Activated CD8-positive, alpha-beta memory T cell treated with anti-CD3 and anti-CD28 coated beads for 1 hour (primary cell): ENCODE measurements around the gene RIMBP3B.
"Not testable (repeated sequence)": the region's sequence is repeated elsewhere in the genome, so short reads cannot be mapped to it uniquely, and the experiment has no call there.

Experiments used
- DNase-seq, 2 donors: peaks; one replicate each; pipeline ENCODE4 v3.0.0-alpha.2; 2020; ENCODE audit warnings: low read depth in 1 of 2; ENCODE audit errors: extremely low read depth in 1 of 2

Gene RIMBP3B

GRCh38 chr22:21383701-21384467 is at the start of gene RIMBP3B:
RIMBP3B (plus strand) TSS chr22:21383751; CDS start chr22:21383859, 108 bp downstream.
- not testable (repeated sequence) for DNase-seq

GRCh38 chr22:21357527-21357926 is 26.0 kb upstream of the RIMBP3B start:
- not testable (repeated sequence) for DNase-seq

- not testable (repeated sequence) for DNase-seq
Observed at GRCh38 chr22:21360525-21360924, 23.0 kb upstream of the RIMBP3B start.

GRCh38 chr22:21362473-21362872 is 21.1 kb upstream of the RIMBP3B start:
- DNase-seq, result not testable (repeated sequence)

- not testable (repeated sequence) for DNase-seq
Observed at GRCh38 chr22:21363061-21363460, 20.5 kb upstream of the RIMBP3B start.

- DNase-seq, result not testable (repeated sequence)
Observed at GRCh38 chr22:21363803-21364202, 19.7 kb upstream of the RIMBP3B start.

GRCh38 chr22:21364362-21364761 is 19.2 kb upstream of the RIMBP3B start:
- DNase-seq, result not testable (repeated sequence)

- DNase-seq, result not testable (repeated sequence)
Observed at GRCh38 chr22:21365337-21365736, 18.2 kb upstream of the RIMBP3B start.

GRCh38 chr22:21368603-21369310 is 14.8 kb upstream of the RIMBP3B start:
- DNase-seq, result not testable (repeated sequence)

GRCh38 chr22:21375880-21376279 is 7.7 kb upstream of the RIMBP3B start:
- not testable (repeated sequence) for DNase-seq

- not testable (repeated sequence) for DNase-seq
Observed at GRCh38 chr22:21384468-21385357, 1.2 kb downstream of the RIMBP3B start.

- not testable (repeated sequence) for DNase-seq
Observed at GRCh38 chr22:21389480-21389879, 5.9 kb downstream of the RIMBP3B start.

- not testable (repeated sequence) for DNase-seq
Observed at GRCh38 chr22:21390013-21390412, 6.5 kb downstream of the RIMBP3B start.

GRCh38 chr22:21394613-21395012 is 11.1 kb downstream of the RIMBP3B start:
- not testable (repeated sequence) for DNase-seq

GRCh38 chr22:21401197-21401969 is 17.8 kb downstream of the RIMBP3B start:
- DNase-seq, result not testable (repeated sequence)

GRCh38 chr22:21402763-21403314 is 19.3 kb downstream of the RIMBP3B start:
- DNase-seq, result not testable (repeated sequence)

- DNase-seq, result not testable (repeated sequence)
Observed at GRCh38 chr22:21407139-21407538, 23.6 kb downstream of the RIMBP3B start.

- not testable (repeated sequence) for DNase-seq
Observed at GRCh38 chr22:21407792-21408191, 24.2 kb downstream of the RIMBP3B start.

- not testable (repeated sequence) for DNase-seq
Observed at GRCh38 chr22:21416375-21416774, 32.8 kb downstream of the RIMBP3B start.
